GM18861 (cell line): ENCODE data around the gene ZKSCAN2.

ENCODE experiments used
- ATAC-seq: cut with Tn5 transposase; IDR thresholded peaks from one replicate; pipeline ENCODE4 v1.9.1; 2021; ENCODE audit not compliant: unreplicated experiment

Gene ZKSCAN2

GRCh38 chr16:25257470-25257955, at the start of gene ZKSCAN2:
Gene ZKSCAN2 (minus strand): TSS chr16:25257845. CDS start chr16:25257127, 718 bp downstream.
- peak; percentile 74 for ATAC-seq

DNA sequence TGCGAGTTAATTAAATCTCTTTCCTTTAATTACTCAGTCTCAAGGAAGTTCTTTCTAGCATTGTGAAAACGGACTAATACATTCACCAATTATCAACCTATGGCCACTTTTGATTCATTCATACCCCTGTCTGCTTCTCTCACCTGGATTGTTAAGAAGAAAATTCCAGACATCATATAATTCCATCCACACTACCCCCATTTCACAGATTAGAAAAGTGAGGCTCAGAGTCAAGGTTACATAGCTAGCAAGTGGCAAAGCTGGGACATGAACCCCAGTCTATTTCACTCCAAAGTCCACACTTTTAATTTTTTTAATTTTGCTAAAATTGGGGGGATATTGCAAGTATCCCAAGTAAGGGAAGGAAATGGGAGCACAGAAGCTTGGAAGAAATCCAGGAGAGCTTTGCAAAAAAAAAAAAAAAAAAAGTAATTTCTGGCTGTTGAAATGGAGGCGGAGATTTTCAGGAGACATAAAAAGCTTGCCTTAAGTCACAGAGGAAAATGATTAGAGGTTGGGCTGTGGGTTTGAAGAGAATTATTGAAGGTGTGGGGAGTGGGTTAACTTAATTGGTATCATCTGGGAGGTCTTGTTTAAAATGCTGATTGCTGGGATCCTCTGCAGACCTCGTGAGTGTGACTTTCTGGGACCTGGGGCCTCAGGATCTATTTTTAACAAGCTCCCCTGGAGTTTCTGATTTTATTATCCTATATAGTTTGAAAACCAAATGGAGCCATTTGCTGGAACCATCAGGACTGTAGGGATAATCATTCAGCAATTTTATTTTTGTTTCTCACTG, 42.3 kb upstream of the ZKSCAN2 start:
- no peak for ATAC-seq

- no peak for ATAC-seq
Observed at GRCh38 chr16:25298165-25298872, 40.7 kb upstream of the ZKSCAN2 start.

- no peak for ATAC-seq
Observed at GRCh38 chr16:25297151-25297787, 39.6 kb upstream of the ZKSCAN2 start.

- ATAC-seq = no peak
Observed at GRCh38 chr16:25291580-25291979, 33.9 kb upstream of the ZKSCAN2 start.

GRCh38 chr16:25289466-25289865, 31.8 kb upstream of the ZKSCAN2 start:
- ATAC-seq = no peak

GRCh38 chr16:25279491-25279890, 21.8 kb upstream of the ZKSCAN2 start:
- ATAC-seq = no peak

GRCh38 chr16:25271421-25271820, 13.8 kb upstream of the ZKSCAN2 start:
- ATAC-seq = no peak

DNA sequence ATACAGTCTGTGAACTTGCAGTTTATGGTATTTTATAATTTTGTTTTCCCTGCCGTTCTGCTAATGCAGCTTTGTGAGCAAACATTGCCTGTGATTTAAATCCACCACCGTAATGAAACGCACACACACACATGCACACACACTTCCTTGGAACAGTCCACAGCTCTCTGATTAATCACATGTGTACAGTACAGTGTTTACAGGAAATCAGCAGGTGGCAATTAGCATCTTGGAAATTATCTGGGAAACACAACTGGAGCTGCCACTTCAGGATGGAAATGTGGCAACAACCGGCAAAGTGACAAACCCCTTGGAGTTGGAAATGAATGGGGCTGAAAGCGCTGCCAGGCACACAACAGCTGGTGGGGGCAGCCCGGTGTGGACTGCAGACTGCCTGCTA, 12.9 kb upstream of the ZKSCAN2 start:
- ATAC-seq = no peak

DNA sequence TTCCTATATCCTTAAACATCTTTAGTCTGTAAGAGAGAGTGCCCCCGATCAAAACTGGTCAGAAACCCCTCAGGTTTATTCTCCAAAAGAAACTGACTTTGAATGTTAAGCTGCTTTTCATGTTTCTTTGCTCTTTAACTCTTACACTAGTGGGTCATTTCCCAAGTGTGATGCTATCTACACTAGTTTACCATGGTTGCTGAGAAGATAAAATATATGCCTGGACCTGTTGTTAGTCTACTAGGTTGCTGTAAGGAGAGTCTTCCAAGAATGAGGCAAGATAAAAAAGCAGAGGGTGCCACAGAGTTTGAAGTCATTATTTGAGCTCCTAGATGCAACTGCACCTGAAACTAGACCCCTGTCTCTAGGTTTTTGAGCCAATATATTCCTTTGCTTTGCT, 12.2 kb upstream of the ZKSCAN2 start:
- no peak for ATAC-seq

GRCh38 chr16:25265968-25266367, 8.3 kb upstream of the ZKSCAN2 start:
- no peak for ATAC-seq

GRCh38 chr16:25264597-25264996, 7.0 kb upstream of the ZKSCAN2 start:
- ATAC-seq = no peak

GRCh38 chr16:25260416-25260815, 2.8 kb upstream of the ZKSCAN2 start:
- ATAC-seq = no peak

- no peak for ATAC-seq
Observed at GRCh38 chr16:25258861-25259179, 1.2 kb upstream of the ZKSCAN2 start.

GRCh38 chr16:25257956-25258860, 563 bp upstream of the ZKSCAN2 start:
- ATAC-seq = peak; percentile 18

DNA sequence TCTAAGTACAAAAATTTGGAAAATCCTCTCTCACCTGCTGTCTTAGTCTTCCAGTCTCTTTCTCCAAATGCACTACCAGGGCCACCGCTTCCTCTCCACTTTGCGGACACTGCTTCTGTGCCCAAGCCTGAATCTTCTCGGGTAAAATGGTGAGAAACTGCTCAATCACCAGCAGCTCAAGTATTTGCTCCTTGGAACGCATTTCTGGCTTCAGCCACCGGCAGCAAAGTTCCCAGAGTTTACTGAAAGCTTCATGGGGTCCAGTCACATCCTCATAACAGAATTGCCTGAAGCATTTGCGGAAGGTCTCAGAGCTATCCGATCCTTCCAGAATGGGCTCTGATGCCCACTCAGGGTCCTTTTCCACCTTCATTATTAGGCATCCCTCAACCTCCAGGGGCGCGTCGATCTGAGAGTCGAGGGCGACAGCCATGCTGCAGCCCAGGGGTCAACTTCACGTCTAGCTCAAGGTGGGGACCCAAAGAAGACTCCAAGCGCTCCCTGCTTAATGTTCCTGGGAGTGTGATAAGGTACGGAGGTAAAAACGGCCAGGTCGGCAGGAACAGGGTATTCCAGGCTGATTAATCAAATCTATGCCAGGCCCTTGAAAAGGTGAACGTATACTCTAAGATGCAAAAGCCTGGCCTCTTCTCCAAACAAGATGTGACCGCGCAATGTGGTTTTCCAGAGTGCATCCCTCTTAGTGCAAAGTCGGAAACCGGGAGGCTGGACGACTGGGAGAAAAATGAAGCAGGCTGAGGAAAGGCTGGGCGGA, 763 bp downstream of the ZKSCAN2 start:
- ATAC-seq = no peak

GRCh38 chr16:25253322-25253721, 4.3 kb downstream of the ZKSCAN2 start:
- no peak for ATAC-seq

DNA sequence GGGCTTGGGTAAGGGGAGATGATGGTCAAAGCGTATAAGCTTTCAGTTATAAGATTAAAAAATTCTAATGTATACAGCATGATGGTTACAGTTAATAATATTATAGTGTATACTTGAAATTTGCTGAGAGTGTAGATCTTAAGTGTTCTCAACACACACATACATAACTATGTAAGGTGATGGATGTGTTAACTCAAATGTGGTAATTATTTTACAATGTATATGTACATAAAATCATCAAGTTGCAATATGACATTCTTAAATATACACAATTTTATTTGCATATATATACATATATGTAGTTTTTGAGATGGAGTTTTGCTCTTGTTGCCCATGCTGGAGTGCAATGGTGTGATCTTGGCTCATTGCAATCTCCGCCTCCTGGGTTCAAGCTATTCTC, 7.2 kb downstream of the ZKSCAN2 start:
- no peak for ATAC-seq

DNA sequence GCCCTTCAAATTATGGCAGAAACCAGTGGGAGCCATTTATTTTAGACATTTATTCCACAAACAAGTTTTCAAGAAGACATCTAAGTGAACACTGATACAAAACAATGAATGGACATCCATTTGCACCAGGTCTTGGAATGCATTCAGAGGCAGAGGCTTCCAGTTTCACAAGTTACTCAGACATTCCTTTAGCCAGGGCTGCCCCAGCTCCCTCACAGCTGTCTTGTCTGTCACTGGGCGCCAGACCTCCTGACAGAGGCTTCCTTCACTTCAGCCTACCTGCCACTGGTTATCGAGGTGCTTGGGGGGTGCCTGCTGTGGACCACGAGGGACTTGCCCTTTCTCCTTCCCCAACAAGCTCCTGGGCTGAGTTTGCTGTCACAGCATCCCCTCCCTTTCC, 21.7 kb downstream of the ZKSCAN2 start:
- no peak for ATAC-seq

DNA sequence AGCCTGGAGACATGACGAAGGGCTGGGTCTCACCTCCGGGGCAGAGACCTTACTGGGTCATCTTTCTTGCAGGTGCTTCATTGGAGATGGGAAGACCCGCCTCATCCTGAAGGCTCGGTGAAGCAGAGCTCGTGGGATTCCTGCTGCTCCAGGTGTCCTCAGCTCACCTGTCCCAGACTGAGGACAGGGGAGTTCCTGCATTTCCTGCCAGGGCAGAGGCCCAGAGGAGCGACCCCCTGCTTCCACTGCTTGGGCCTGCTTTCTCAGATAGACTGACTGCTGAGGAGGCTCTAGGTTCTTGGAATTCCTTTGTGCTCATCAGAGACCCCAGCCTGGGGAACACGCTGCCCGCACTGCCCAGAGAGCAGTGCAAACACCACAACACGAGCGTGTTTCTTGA, 29.3 kb downstream of the ZKSCAN2 start:
- ATAC-seq = no peak
